Peyer's patch (tissue), 4 donors: ENCODE data around the gene DMD. TPM values are rescaled to one million over a fixed set of nuclear protein-coding genes. Genes with fewer than 3 reads are reported as not detected.

Experiments used
- DNase-seq, 3 donors: peaks; one replicate each; pipeline ENCODE4 v3.0.0-alpha.2; 2017 to 2019
- H3K27ac ChIP-seq, 4 donors: fragments of 200-600 bp; sonication (generic); one replicate each; pipeline ENCODE4 v1.5.1; 2016 to 2019
- H3K27me3 ChIP-seq, 2 donors: fragments of 200-600 bp; sonication (generic); one replicate each; pipeline ENCODE4 v1.5.1; 2019
- H3K36me3 ChIP-seq, 3 donors: fragments of 200-600 bp; sonication (generic); one replicate each; pipeline ENCODE4 v1.5.1; 2016 to 2019
- H3K4me1 ChIP-seq, 4 donors: fragments of 200-600 bp; sonication (generic); one replicate each; pipeline ENCODE4 v1.5.1; 2016 to 2019
- H3K4me3 ChIP-seq, 4 donors: fragments of 200-600 bp; sonication (generic); 1 replicate in 3 of 4; 2 replicates in 1 of 4; pipeline ENCODE4 v1.5.1; 2016 to 2019; ENCODE audit warnings: mild to moderate bottlenecking in 1 of 4
- H3K9me3 ChIP-seq, 4 donors: fragments of 200-600 bp; sonication (generic); one replicate each; pipeline ENCODE4 v1.5.1; 2016 to 2019; ENCODE audit warnings: mild to moderate bottlenecking in 1 of 4
- POLR2A ChIP-seq, 2 donors: fragments of 450-650 bp; IDR thresholded peaks; one replicate each; pipeline ENCODE4 v1.5.1; 2017; ENCODE audit warnings: antibody characterized with exemption in 2 of 2, mild to moderate bottlenecking in 2 of 2, moderate library complexity in 2 of 2
- total RNA-seq, 4 donors: library from RNA; depleted of rRNA; stranded (reverse); fragments of >200 nt; gene quantifications; one replicate each; pipeline ENCODE4 v1.1.0, GENCODE V29; 2016
- TF ChIP-seq, protein P1 (sequence below), 6 experiments: fragments of 450-650 bp in 4 of 6; fragments of 200-600 bp in 2 of 6; sonication (generic) in 1 of 6; IDR thresholded peaks; one replicate each; pipeline ENCODE4 v1.5.1; 2017 to 2019; ENCODE audit warnings: antibody characterized with exemption in 6 of 6, mild to moderate bottlenecking in 3 of 6, moderate library complexity in 1 of 6

DMD gene
- total RNA-seq, 4 donors from 2014 or later: 15.8 to 109 (median 19.1) TPM

DNA sequence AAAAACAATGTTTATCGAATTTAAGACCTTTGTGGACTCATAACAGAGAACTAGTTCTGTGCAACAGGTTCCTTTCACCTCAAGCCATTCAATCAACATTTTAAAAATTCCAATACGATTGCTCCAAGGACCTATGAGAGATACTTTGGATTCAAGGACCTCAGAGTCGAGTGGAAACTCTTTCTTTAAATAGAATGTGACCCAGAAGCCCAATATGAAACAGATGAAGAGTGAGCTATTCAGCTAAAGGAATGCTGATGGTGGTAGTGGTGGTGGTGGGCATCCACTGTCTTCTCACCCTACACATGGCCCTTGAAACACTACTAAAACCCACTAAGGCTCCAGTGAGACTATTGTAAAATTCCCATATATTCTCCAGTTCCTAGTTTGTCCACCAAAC lies 257.2 kb downstream of the DMD start:
- H3K27me3 ChIP-seq: no peaks in the 10 kb centered on the region
- no peaks in the 10 kb centered on the region for H3K36me3 ChIP-seq
- no peaks in the 10 kb centered on the region for H3K4me1 ChIP-seq
- H3K4me3 ChIP-seq: no peak overlapping the region
- no peak overlapping the region for H3K27ac ChIP-seq
- TF ChIP-seq, protein P1, sequence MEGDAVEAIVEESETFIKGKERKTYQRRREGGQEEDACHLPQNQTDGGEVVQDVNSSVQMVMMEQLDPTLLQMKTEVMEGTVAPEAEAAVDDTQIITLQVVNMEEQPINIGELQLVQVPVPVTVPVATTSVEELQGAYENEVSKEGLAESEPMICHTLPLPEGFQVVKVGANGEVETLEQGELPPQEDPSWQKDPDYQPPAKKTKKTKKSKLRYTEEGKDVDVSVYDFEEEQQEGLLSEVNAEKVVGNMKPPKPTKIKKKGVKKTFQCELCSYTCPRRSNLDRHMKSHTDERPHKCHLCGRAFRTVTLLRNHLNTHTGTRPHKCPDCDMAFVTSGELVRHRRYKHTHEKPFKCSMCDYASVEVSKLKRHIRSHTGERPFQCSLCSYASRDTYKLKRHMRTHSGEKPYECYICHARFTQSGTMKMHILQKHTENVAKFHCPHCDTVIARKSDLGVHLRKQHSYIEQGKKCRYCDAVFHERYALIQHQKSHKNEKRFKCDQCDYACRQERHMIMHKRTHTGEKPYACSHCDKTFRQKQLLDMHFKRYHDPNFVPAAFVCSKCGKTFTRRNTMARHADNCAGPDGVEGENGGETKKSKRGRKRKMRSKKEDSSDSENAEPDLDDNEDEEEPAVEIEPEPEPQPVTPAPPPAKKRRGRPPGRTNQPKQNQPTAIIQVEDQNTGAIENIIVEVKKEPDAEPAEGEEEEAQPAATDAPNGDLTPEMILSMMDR (IDR thresholded peaks at IDR 0.05): no peak
- TF ChIP-seq POLR2A (IDR thresholded peaks at IDR 0.05): no peak
- H3K9me3 ChIP-seq: no peaks in the 10 kb centered on the region
- no peak for DNase-seq

DNA sequence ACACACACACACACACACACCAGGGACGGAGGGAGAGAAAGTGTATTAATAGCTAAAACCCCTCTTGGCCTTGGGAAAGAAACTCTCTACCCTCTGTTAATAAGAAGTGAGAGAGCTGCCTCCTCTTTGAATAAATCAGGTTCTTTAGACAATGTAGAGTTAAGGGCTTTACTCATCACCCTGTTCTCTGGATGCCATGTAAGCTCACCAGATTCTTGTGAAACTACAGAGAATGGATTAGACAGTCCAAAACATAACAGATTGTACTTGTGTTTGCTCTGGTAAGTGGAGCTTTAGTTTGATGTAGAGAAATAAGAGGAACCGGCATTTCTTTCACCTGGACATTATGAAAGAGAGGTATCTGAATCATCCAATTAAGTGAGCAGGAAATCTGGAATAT lies 263.2 kb downstream of the DMD start:
- no peak for DNase-seq
- no peak for TF ChIP-seq POLR2A (IDR thresholded peaks at IDR 0.05)
- TF ChIP-seq, protein P1 (IDR thresholded peaks at IDR 0.05): no peak
- Histone ChIP-seq H3K9me3 (no peaks in the 10 kb centered on the region), H3K27me3 (no peaks in the 10 kb centered on the region), H3K4me1 (no peaks in the 10 kb centered on the region), H3K36me3 (no peaks in the 10 kb centered on the region), H3K4me3 (no peak overlapping the region), H3K27ac (no peak overlapping the region)

DNA sequence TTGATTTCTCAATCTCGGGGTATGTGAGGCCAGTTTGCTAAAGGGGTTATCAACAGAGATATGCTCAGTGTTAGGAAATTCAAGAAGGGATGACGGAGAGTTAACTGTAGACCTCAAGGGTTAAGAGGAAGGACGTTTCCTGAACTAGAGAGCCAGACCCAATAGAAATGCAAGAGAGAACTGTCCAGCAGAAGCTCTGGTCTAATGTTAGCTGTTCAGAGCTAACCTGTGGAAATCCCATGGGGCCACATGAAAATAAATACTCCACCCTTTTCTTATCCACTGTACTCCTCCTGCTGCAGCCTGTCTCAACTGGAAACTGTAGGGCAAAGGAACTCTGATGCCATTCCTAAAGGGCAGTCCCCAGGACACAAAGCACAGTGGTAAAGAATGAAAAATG lies 274.3 kb downstream of the DMD start:
- no peaks in the 10 kb centered on the region for H3K36me3 ChIP-seq
- TF ChIP-seq, protein P1 (IDR thresholded peaks at IDR 0.05): no peak
- TF ChIP-seq POLR2A (IDR thresholded peaks at IDR 0.05): no peak
- H3K27me3 ChIP-seq: no peaks in the 10 kb centered on the region
- no peak overlapping the region for H3K27ac ChIP-seq
- H3K9me3 ChIP-seq: no peaks in the 10 kb centered on the region
- no peak overlapping the region for H3K4me3 ChIP-seq
- no peaks in the 10 kb centered on the region for H3K4me1 ChIP-seq
- no peak for DNase-seq

- no peak for DNase-seq
- no peaks in the 10 kb centered on the region for H3K27me3 ChIP-seq
- H3K36me3 ChIP-seq: no peaks in the 10 kb centered on the region
- no peaks in the 10 kb centered on the region for H3K4me1 ChIP-seq
- TF ChIP-seq POLR2A (IDR thresholded peaks at IDR 0.05): no peak
- TF ChIP-seq, protein P1 (IDR thresholded peaks at IDR 0.05): no peak
- no peaks in the 10 kb centered on the region for H3K9me3 ChIP-seq
- no peak overlapping the region for H3K4me3 ChIP-seq
- H3K27ac ChIP-seq: no peak overlapping the region
Measured at GRCh38 chrX:32933548-32933947, 277.8 kb downstream of the DMD start.

- H3K4me3 ChIP-seq: no peak overlapping the region
- no peaks in the 10 kb centered on the region for H3K36me3 ChIP-seq
- TF ChIP-seq POLR2A (IDR thresholded peaks at IDR 0.05): no peak
- TF ChIP-seq, protein P1 (IDR thresholded peaks at IDR 0.05): no peak
- H3K27ac ChIP-seq: no peak overlapping the region
- DNase-seq: no peak
- H3K27me3 ChIP-seq: no peaks in the 10 kb centered on the region
- no peaks in the 10 kb centered on the region for H3K9me3 ChIP-seq
- H3K4me1 ChIP-seq: no peaks in the 10 kb centered on the region
Measured at GRCh38 chrX:32929040-32929439, 282.3 kb downstream of the DMD start.

DNA sequence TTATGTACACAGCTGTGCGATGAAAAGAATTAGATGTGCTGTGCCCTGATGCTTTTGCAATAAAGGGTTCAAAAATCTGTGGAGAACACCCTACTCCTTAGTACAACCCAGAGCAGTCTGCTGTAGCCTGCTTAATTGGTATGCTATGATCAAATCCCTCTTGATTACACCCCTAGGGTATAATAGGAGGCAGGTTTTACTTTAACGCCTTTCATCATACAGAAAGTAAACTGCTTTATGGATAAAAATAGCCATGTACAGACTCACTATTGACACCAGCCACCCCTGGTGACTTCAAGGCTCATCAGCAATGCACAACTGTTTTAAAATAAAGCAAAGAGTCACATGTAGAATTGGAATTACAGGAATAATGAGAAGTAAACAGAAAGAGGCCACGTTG lies 315.3 kb downstream of the DMD start:
- no peaks in the 10 kb centered on the region for H3K9me3 ChIP-seq
- no peaks in the 10 kb centered on the region for H3K4me1 ChIP-seq
- no peaks in the 10 kb centered on the region for H3K36me3 ChIP-seq
- no peak for DNase-seq
- no peak overlapping the region for H3K27ac ChIP-seq
- no peak overlapping the region for H3K4me3 ChIP-seq
- TF ChIP-seq, protein P1 (IDR thresholded peaks at IDR 0.05): no peak
- H3K27me3 ChIP-seq: no peaks in the 10 kb centered on the region
